ENCODE results near the gene P2RX7.

GRCh38 chr12:121121805-121122204 lies 10.9 kb upstream of the P2RX7 start:
- TF ChIP-seq REST (IDR thresholded peaks at IDR 0.05; ENCODE audit: insufficient read depth in 1 of 2, low read depth in 2 of 2, low read length in 2 of 2): no peak
- TF ChIP-seq TAF1 (IDR thresholded peaks at IDR 0.05; ENCODE audit: borderline replicate concordance, insufficient read depth, low read length): no peak
- no peak for TF ChIP-seq POLR2AphosphoS5 (IDR thresholded peaks at IDR 0.05; ENCODE audit: low read depth, low read length)
